Raji (cell line): ENCODE results near the gene SOX18.

Experiments
- POLR2A ChIP-seq: IDR thresholded peaks from 2 replicates; pipeline ENCODE4 v1.6.1; 2011; ENCODE audit warnings: low read depth, low read length, control low read depth; ENCODE audit not compliant: insufficient read depth

SOX18 gene

GRCh38 chr20:64082126-64082731, 32.8 kb upstream of the SOX18 start:
- TF ChIP-seq POLR2A: no peak

- no peak for TF ChIP-seq POLR2A
These were observed 32.2 kb upstream of the SOX18 start for GRCh38 chr20:64081624-64081964.

GRCh38 chr20:64080813-64081623, 31.6 kb upstream of the SOX18 start:
- no peak for TF ChIP-seq POLR2A

- peak; percentile 56 for TF ChIP-seq POLR2A
These were observed 30.8 kb upstream of the SOX18 start, which contains the start of gene OPRL1 for GRCh38 chr20:64080013-64080812. Gene OPRL1 (plus strand): TSS chr20:64080082. CDS start chr20:64092721, 12,639 bp downstream.

GRCh38 chr20:64079273-64080012, 30.0 kb upstream of the SOX18 start, which contains the start of gene RGS19:
Gene RGS19 (minus strand): TSS chr20:64079518. CDS start chr20:64076886, 2,632 bp downstream.
- TF ChIP-seq POLR2A: peak; percentile 56

- TF ChIP-seq POLR2A: no peak
These were observed 29.5 kb upstream of the SOX18 start for GRCh38 chr20:64078934-64079272.

- TF ChIP-seq POLR2A: peak; percentile 39; the same call in 1 of the 2 replicates
These were observed 28.6 kb upstream of the SOX18 start for GRCh38 chr20:64077876-64078551.

GRCh38 chr20:64077541-64077875, 28.1 kb upstream of the SOX18 start:
- peak; percentile 45; the same call in 1 of the 2 replicates for TF ChIP-seq POLR2A

GRCh38 chr20:64077094-64077493, 27.7 kb upstream of the SOX18 start:
- TF ChIP-seq POLR2A: no peak

- TF ChIP-seq POLR2A: no peak
These were observed 26.9 kb upstream of the SOX18 start for GRCh38 chr20:64076061-64076997.

GRCh38 chr20:64075556-64075955, 26.1 kb upstream of the SOX18 start:
- TF ChIP-seq POLR2A: no peak

- TF ChIP-seq POLR2A: no peak
These were observed 25.5 kb upstream of the SOX18 start for GRCh38 chr20:64074963-64075362.

GRCh38 chr20:64074184-64074789, 24.8 kb upstream of the SOX18 start:
- no peak for TF ChIP-seq POLR2A
